ENCODE results near the gene SVEP1. TPM values are rescaled to one million over a fixed set of nuclear protein-coding genes. Genes with fewer than 3 reads are reported as not detected.

SVEP1 gene
- total RNA-seq, 1 donor from 2014 or later = 0.56 TPM

DNA sequence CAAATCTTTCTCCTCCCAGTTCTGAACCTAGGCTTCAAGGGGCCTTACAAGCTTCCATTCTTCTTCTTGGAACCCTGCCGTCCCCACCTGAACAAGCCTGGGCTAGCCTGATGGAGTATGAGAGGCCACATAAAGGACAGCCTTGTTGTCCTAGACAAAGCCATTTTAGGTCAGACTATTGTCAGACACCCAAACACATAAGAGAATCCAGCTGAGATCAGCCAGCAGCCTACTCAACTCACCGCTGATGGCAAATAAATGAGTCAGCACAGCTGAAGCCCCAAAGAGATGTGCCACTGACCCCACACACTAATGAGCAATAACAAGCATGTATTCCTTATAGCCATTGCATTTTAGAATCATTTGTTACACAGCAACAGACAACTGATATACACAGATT is 33.8 kb downstream of the SVEP1 start:
- DNase-seq (ENCODE audit: low spot score) = peak; percentile 2
- Histone ChIP-seq H3K4me2 (no peak overlapping the region), H3K4me1 (peaks cover 16% of the 10 kb centered on the region), H3K4me3 (no peak overlapping the region), H3K27ac (no peak overlapping the region), H3K79me2 (ENCODE audit: low read depth) (no peaks in the 10 kb centered on the region), H3F3A (ENCODE audit: low read depth) (no peaks in the 10 kb centered on the region), H3K9me3 (ENCODE audit: low read depth) (no peaks in the 10 kb centered on the region), H3K9ac (no peak overlapping the region), H3K27me3 (no peaks in the 10 kb centered on the region), H3K36me3 (no peaks in the 10 kb centered on the region), H2AFZ (replicated peaks) (no peak overlapping the region), H4K20me1 (ENCODE audit: low read depth) (no peaks in the 10 kb centered on the region)
- Mint-ChIP-seq H3K36me3 (no peaks in the 10 kb centered on the region), H3K27ac (no peak overlapping the region), H3K4me1 (no peaks in the 10 kb centered on the region), H3K27me3 (ENCODE audit: insufficient read depth, low read depth) (no peaks in the 10 kb centered on the region), H3K4me3 (no peak overlapping the region), H3K9me3 (no peaks in the 10 kb centered on the region)
- TF ChIP-seq EZH2 (IDR thresholded peaks at IDR 0.05) = no peak
- no peak for TF ChIP-seq EZH2phosphoT487 (IDR thresholded peaks at IDR 0.05)
- TF ChIP-seq, protein P1, sequence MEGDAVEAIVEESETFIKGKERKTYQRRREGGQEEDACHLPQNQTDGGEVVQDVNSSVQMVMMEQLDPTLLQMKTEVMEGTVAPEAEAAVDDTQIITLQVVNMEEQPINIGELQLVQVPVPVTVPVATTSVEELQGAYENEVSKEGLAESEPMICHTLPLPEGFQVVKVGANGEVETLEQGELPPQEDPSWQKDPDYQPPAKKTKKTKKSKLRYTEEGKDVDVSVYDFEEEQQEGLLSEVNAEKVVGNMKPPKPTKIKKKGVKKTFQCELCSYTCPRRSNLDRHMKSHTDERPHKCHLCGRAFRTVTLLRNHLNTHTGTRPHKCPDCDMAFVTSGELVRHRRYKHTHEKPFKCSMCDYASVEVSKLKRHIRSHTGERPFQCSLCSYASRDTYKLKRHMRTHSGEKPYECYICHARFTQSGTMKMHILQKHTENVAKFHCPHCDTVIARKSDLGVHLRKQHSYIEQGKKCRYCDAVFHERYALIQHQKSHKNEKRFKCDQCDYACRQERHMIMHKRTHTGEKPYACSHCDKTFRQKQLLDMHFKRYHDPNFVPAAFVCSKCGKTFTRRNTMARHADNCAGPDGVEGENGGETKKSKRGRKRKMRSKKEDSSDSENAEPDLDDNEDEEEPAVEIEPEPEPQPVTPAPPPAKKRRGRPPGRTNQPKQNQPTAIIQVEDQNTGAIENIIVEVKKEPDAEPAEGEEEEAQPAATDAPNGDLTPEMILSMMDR (IDR thresholded peaks at IDR 0.05) = no peak

DNA sequence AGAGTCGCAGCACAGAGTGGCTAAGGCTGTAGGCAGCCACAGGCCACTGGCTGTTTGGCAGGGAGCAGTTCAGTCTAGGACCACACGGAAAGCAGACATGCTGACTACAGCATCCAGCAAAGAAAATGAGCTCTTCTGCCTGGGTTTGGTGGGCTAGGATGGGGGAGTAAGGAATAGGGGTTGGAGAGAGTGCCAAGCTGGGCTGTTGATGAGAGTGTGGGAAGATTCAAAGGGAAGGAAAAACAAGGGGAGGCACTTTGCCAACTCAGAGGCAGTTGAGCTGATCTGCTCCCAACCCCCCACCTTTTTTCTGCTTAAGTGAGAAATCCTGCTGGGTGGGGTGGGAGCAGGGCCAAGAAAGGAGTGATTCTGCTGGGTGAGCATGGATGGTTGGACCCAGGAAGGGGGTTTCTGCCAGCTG is 35.9 kb downstream of the SVEP1 start:
- Histone ChIP-seq H3K9ac (no peak overlapping the region), H3K79me2 (ENCODE audit: low read depth) (no peaks in the 10 kb centered on the region), H3K4me1 (peaks cover 16% of the 10 kb centered on the region), H3K27ac (no peak overlapping the region), H3F3A (ENCODE audit: low read depth) (no peaks in the 10 kb centered on the region), H3K4me2 (peak overlapping the region; percentile 24), H3K27me3 (no peaks in the 10 kb centered on the region), H2AFZ (replicated peaks) (peak overlapping the region; percentile 98), H3K4me3 (no peak overlapping the region), H3K9me3 (ENCODE audit: low read depth) (no peaks in the 10 kb centered on the region), H3K36me3 (no peaks in the 10 kb centered on the region), H4K20me1 (ENCODE audit: low read depth) (no peaks in the 10 kb centered on the region)
- no peak for DNase-seq (ENCODE audit: low spot score)
- Mint-ChIP-seq H3K27ac (no peak overlapping the region), H3K36me3 (no peaks in the 10 kb centered on the region), H3K4me3 (no peak overlapping the region), H3K27me3 (ENCODE audit: insufficient read depth, low read depth) (no peaks in the 10 kb centered on the region), H3K4me1 (no peaks in the 10 kb centered on the region), H3K9me3 (no peaks in the 10 kb centered on the region)
- TF ChIP-seq, protein P1 (IDR thresholded peaks at IDR 0.05) = no peak
- no peak for TF ChIP-seq EZH2 (IDR thresholded peaks at IDR 0.05)
- no peak for TF ChIP-seq EZH2phosphoT487 (IDR thresholded peaks at IDR 0.05)

DNA sequence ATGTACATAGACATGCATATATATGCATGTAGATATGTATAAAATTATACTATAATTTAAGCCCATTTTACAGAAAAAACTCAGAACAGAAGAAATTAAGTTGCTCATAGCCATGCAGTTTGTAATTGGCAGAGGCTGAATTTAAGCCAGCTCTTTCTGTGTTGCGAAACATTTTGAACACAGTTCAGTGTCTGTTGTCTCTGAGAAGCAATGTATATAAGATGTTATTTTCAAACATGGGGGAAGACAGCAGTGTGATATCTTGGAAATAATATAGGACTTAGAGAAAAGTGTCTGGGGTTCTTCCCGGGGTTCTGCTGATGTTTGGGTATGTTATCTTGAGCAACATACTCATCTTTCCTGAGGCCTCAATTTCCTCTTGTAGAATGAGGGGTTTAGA is 37.6 kb downstream of the SVEP1 start:
- Histone ChIP-seq H3K27ac (no peak overlapping the region), H4K20me1 (ENCODE audit: low read depth) (no peaks in the 10 kb centered on the region), H2AFZ (replicated peaks) (no peak overlapping the region), H3F3A (ENCODE audit: low read depth) (no peaks in the 10 kb centered on the region), H3K27me3 (no peaks in the 10 kb centered on the region), H3K79me2 (ENCODE audit: low read depth) (no peaks in the 10 kb centered on the region), H3K4me3 (no peak overlapping the region), H3K4me1 (peaks cover 16% of the 10 kb centered on the region), H3K9ac (no peak overlapping the region), H3K36me3 (no peaks in the 10 kb centered on the region), H3K4me2 (no peak overlapping the region), H3K9me3 (ENCODE audit: low read depth) (no peaks in the 10 kb centered on the region)
- H3K27me3 Mint-ChIP-seq (ENCODE audit: insufficient read depth, low read depth) = no peaks in the 10 kb centered on the region
- TF ChIP-seq, protein P1 (IDR thresholded peaks at IDR 0.05) = no peak
- TF ChIP-seq EZH2phosphoT487 (IDR thresholded peaks at IDR 0.05) (no peak), EZH2 (IDR thresholded peaks at IDR 0.05) (no peak)
- no peaks in the 10 kb centered on the region for H3K4me1 Mint-ChIP-seq
- H3K9me3 Mint-ChIP-seq = no peaks in the 10 kb centered on the region
- H3K36me3 Mint-ChIP-seq = no peaks in the 10 kb centered on the region
- no peak overlapping the region for H3K27ac Mint-ChIP-seq
- DNase-seq (ENCODE audit: low spot score) = no peak
- H3K4me3 Mint-ChIP-seq = no peak overlapping the region

Data from neural progenitor cell (in vitro differentiated cells).